GM08714 (cell line): ENCODE data around the gene LIPH.

Source experiments
- H3K4me3 ChIP-seq: fragments of 200-500 bp; sonication (Bioruptor generic); 2 replicates; pipeline ENCODE4 v1.5.1; 2014; ENCODE audit warnings: mild to moderate bottlenecking, low read length, inconsistent platforms
- ZNF274 ChIP-seq: IDR thresholded peaks from 2 replicates; pipeline ENCODE4 v1.6.1; 2012; ENCODE audit warnings: mild to moderate bottlenecking, low read depth, low read length

LIPH gene

DNA sequence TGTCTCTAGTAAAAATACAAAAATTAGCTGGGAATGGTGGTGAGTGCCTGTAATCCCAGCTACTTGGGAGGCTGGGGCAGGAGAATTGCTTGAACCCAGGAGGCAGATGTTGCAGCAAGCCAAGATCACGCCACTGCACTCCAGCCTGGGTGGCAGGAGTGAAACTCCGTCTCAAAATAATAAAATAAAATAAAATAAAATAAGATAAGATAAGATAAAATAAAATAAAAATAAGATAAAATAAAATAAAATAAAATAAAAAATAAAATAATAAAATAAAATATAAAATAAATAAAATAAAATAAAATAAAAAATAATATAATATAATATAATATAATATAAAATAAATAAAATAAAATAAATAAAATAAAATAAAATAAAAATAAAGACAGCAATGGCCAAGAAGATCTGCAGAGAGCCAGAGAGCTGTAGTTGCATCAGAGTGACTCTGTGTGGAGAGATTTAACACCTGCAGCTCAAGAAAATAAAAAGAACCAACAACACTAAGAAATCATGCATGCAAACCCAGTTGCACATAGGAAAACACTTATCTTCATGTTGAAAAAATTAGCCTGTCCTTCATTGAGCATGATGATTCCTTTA lies 25.9 kb downstream of the LIPH start:
- TF ChIP-seq ZNF274 = no peak
- no peak overlapping the region for H3K4me3 ChIP-seq

DNA sequence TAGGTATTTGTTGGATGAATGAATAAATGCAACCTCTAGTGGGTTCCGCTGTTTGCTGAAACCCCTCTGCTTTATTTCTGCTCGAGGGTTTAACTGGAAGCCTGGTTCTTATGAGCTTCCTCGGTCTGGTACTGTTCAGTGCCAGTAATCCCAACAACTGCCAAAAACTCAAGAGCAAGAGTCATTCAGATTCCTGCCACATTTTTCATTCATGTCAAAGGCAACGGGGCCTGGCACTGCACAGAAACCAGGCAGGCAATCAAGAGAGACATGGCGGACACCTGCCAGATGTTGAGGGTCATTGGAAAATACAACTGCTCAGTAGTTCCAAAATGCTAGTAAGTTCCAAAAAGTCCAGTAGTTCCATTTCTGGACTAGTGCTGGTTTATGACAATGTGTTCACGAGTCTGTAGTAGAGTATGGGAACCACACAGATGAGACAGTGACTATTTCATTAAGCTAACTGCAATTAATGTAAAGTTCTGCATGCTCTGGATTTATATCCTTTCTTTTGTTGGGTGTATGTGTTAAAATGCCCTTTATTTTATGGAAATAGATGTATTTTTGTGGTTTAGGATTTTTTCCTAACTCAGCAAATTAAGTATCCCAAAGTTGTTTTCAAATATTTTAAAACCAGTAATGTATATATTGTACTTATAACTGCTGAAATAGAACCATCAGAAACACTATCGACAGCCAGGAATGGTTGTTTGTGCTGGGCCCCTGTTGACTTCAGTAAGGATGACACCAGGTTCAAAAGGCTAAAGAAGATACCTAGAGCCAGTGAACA lies 30.8 kb downstream of the LIPH start:
- no peak overlapping the region for H3K4me3 ChIP-seq
- TF ChIP-seq ZNF274 = no peak

DNA sequence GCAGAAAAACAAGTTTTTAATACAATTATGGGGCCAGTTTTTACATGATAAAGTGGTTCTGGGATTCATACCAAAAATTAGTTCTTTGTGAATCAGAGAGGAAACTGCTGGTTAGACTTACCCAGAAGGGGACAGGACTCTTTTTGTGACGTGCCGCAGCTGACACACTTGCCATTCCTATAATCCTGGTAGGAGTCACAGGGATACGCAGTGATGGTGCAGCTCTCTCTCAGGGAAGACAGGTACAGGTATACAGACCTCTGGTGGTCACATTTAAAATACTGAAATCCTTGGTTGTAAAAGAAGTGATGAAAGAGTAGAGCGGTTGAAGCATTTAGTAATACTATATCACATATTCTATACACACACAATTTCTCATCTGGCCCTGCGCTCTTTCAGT lies 33.4 kb downstream of the LIPH start:
- no peak for TF ChIP-seq ZNF274
- no peak overlapping the region for H3K4me3 ChIP-seq

DNA sequence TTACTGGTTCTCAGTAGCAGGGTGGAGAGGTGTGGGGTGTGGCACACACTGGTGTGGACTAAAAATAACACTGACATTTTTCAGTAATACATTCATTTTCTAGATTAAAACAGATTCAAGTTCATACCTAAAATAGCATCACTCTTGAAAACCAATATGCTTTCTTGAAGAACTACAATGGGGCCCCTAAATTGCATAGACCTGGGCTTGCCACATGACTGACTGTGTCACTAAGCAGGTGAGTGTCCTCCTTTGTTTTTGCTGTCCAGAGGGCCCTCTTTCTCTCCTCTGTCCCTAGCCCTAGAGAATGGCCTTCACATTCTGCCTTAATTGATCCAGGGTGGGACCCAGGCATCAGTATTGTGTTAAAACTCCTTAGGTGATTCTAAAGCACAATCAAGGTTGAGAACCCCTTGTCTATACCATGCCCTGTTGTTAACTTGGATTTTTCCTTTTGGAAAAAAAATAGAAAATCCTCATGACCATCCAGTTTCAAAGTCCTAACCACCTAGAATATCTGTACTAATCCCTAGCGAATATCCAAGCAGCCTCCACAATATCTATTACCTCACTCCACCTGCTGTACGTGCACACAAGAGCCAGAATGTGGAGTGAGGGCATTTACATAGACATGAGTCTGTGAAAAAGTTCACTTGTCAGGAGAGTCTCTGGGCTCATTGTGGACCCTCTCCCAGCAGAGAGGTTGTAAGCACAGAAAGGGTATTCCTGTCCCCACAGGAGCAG lies 34.8 kb downstream of the LIPH start:
- no peak for TF ChIP-seq ZNF274
- H3K4me3 ChIP-seq = no peak overlapping the region

DNA sequence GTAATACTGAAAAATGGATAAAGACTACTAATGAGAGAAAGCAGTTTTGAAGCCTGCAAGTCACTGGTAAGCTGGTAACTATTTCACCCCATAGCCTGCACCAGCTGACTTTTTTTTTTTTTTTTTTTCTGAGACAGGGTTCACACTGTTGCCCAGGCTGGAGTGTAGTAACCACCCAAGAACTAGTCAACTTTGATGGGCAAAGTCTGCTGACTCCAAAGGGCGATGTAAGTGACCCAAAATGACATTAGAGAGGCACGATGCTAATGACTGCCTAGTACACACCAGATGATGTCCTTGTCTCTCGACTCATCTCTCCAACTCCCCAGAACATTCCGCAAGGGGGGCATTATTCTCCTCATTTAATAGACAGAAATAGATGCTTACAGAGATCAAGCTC lies 40.7 kb downstream of the LIPH start:
- no peak for TF ChIP-seq ZNF274
- no peak overlapping the region for H3K4me3 ChIP-seq

DNA sequence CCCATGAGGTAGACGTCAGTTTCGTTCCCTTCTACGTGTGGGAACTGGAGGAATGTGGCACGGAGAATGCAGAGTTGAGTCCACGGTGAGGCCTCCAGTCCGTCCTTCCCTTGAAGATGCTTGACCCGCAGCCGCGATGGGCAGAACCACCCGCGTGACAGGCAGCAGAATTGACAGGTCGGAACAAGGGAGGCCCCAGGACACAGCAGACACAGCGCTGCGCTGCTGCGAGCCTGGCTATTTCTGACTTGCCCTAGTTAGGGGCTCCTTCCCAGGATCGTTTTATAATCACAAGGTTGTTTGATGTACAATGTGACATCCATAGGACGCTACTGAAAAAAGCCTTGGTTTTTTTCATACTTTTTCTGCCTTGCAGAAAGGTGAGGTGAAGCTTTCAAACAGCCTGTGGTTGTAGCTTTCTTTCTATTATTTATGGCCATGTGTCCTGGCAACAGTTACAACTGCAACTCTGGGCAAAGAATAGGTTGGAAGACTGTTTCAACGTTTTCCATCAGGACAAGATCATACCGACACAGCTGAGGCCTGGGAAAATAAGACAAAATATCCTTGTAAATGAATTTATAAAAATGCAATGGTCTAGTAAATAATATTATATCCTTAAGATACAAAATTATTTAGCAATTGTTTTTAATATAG lies 43.9 kb downstream of the LIPH start:
- H3K4me3 ChIP-seq = no peak overlapping the region
- no peak for TF ChIP-seq ZNF274

DNA sequence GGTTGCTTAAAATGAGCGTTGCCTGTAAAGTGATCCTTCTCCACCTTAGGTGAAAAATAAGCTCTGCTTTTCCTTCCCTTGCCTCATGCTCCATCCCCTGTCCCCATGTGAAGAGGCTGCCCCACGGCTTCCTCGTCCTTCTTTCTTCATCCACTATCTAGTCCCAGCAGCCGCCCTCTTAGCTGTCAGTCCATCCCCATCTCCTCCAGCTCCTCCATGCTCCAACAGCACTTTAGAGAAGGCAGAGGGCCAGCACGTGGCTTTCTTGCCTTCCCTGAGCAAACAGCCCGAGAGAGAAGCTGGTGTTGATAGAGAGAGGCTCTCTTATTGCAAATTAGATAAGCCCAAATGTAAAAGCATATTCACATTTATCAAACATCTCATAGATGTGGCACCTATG lies 44.5 kb downstream of the LIPH start:
- H3K4me3 ChIP-seq = no peak overlapping the region
- no peak for TF ChIP-seq ZNF274

DNA sequence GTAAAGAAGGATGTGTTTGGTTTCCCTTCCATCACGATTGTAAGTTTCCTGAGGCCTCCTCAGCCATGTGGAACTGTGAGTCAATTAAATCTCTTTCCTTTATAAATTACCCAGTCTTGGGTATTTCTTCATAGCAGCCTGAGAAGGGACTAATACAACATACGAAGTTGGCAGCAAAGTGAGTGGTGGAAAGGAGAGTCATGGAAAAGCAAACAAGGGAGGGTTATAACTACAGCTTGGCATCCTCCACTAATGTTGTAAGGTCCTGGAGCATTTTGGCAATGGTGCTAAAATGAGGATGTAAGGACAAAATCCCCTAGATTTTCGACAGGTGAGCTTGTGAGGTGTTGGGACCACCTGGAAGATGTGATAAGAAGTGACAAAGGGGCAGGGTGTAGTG lies 47.8 kb downstream of the LIPH start:
- TF ChIP-seq ZNF274 = no peak
- no peak overlapping the region for H3K4me3 ChIP-seq

DNA sequence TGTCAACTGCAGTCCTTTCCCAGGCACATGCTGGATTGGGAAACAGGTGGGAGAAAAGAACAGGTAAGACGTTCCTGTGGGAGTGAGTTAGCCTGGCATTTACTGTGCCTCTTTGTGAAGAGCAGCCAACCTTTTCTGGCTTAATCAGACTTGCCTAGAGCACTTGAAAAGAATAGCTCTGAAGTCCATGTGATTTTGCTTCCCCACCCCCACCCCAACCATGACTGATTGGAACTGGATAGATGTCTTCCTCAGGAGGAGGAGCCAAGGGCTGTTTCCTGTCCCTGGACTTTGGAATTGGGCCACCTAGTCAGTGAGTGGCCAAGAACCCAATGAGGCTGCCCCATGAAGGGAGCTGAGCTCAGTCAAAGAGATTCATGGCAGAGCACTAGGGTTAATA lies 48.9 kb downstream of the LIPH start:
- no peak overlapping the region for H3K4me3 ChIP-seq
- TF ChIP-seq ZNF274 = no peak

DNA sequence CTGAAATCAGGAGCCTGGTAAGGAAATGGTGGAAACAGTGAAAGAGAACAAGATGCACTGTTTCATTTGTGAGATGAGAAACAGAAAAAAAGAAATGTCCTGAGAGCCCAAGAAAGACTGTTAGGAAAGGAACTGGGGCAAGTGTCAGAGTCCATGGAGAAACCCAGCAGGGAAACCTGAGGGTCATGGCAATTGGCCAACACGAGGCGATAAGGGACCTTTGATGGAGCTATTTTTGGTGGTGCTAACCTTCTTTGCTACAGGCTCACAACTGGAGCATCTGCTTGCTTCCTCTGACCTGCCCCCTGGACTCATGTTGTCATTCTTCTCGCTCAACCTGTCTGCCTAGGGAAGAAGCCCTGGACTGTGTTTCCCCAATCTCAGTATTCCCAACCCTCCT lies 49.4 kb downstream of the LIPH start:
- H3K4me3 ChIP-seq = no peak overlapping the region
- TF ChIP-seq ZNF274 = no peak

DNA sequence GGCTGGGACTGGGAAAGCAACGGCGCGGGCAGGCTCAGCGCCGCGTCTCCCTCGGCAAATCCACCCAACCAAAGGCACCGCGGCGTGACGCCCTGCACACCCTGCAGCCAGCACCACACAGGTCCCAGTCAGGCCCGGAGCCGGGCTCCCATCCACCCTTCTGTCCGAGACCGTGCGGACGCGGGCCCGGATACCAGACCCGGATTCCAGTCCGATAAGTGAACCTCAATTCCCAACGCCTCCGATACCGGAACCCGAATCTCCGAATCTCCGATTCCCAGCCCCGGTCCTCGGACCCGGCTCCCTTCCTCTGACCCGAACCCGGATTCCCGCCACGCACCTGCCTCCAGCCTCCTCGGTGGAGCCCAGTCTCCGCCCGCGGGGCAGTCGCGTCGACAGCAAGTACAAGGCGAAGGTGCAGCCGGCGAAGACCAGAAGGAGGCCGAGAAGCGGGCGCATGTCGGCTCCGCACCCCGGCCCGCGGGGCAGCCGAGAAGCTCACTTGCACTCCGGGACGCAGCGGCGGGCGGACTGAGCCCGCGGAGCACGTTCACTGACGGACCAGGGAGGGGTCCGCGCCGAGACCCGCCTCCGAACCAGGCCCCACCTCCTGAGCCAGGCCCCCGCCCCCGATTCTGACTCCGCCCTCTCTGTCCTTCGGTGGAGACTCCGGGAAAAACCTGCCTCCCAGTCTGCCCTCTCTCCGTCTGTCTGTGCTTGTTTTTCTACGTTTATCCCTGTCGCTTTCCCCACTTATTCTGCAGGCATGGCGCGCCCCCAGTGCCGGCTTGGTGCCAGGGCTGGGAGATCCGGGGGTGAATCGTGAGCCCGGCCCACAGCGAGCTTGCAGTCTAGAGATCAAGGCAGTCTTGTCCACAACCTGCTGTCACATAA lies 53.6 kb downstream of the LIPH start, which contains the start of gene TMEM41A:
TMEM41A (minus strand) TSS at position 533 of the 894 bp plus-strand sequence; CDS start at position 459, 74 bp downstream.
- no peak for TF ChIP-seq ZNF274
- peak within 1 kb of the TSS; percentile 87 for H3K4me3 ChIP-seq

DNA sequence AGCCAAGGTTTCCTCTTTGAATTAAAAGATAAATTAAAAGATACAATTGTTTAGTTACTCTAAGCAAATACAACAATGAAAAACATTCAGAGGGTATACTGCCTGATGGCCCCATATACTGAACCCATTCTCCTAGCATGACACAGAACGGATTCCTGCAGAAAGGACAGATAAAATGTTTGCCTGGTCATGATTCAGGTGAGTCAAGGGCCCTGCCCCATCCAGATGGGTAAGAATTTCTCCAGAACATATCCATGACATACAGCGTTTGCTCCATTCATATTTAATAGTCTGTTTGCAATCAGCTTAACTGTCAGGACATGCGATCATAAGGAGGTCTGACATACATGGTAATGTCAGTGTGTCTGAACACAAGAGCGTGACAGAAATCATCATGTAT lies 62.1 kb downstream of the LIPH start:
- no peak overlapping the region for H3K4me3 ChIP-seq
- TF ChIP-seq ZNF274 = no peak

DNA sequence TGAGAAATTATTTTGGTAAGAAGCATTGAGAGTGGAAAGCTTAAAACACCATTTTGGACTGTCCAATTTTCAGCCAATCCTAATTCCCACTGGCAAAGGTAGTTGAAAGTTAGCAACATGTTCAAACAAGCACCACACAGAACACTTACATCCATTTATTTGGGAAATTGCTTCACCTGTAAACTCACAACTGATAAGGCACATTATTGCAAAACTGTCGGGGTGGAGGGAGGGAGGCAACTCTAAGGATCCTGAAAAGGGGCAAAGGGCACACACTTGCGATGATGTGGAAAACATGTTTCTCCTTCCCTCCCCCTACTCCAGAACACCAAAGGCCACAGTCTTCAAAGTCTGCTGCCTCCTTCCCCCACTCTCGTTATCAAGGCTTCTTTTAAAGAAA lies 62.9 kb downstream of the LIPH start:
- no peak overlapping the region for H3K4me3 ChIP-seq
- TF ChIP-seq ZNF274 = no peak

DNA sequence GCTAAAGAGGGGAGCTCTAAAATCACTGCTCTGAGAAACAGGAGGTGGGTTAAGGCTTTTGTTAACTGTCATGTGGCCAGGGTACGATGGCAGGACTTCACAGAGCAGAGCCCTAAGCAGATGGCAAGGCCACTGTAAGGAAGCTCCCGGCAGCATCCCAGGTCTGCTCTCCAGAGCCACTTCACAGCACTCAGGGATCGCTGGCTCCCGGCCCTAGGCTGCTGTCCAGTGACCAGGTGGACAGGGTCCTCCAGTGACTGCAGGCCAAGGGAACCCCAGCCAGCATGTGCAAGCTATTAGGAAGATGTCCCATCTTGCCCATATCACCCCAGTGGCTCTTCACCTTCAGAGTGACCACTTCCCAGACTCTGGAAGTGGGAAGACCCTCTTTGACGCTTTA lies 63.9 kb downstream of the LIPH start:
- TF ChIP-seq ZNF274 = no peak
- no peak overlapping the region for H3K4me3 ChIP-seq

DNA sequence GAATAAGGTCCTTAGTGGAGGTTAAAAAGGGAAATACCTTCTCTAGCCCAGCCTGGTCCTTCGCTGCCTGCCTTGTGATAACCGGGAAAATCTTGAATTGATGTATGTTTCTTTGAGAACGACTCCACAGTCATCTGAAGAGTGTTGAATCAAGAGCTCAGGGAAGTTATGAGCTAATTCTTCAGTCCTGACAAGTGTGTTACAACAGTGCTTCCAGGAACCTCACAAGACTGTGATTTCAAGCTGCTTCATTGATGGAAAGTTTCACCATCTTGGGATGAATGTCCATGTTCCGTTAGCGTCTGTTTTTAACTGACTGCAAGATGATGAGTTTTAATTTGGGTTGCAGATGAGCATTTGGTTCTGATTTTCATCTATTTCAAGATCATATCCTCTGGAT lies 66.0 kb downstream of the LIPH start:
- no peak overlapping the region for H3K4me3 ChIP-seq
- no peak for TF ChIP-seq ZNF274
